GM21786 (cell line): ENCODE measurements around the gene XDH.

Source experiments
- ATAC-seq: cut with Tn5 transposase; IDR thresholded peaks from one replicate; pipeline ENCODE4 v1.9.1; 2021; ENCODE audit not compliant: unreplicated experiment

The XDH gene

DNA sequence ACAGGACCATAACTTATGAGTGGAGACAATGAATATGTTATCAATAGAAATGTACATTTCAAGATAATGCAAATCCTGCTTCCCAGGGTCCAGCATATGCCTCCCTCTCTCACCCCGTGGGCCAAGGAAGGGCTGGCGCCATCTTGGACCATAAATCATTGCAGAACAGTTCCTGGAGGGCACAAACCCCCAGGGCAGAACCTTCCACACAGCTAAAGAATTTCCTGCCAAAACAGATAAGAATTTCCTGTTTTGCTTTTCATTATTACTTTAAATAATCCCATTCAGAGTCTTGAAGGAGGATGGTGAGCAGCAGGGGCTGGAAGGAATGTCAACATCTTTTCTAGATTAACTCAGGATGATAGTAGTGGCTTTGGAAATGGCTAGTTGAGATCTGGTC lies 126.9 kb downstream of the XDH start:
- no peak for ATAC-seq

DNA sequence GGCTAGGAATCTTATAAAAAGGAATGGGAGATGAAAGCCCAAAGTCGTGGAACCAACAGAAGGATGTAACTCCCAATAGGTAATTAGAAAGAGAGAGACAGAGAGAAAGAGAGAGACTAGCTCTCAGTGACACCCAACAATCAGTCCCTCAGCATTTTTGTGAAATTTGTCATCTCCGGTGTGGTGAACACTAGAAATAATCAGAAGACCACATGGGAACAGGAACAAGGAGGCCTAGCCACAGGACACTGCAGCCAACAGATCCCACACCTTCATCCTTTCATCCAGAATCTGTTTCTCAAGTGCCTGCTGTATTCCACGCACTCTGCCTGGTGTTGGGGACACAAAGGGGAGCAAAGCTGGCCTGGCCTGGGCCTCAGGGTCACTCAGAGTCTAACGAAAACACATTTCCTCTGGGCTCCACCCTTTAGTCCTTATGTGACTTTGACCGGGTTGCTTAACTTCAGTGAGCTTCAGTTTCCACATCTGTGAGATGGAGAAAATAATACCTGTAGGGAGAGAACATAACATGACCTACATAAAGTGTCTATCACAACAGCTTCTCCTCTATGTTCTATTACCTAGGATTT lies 127.5 kb downstream of the XDH start:
- no peak for ATAC-seq

- ATAC-seq, result no peak
Measured at GRCh38 chr2:31286230-31286629, 128.3 kb downstream of the XDH start.
